DOHH2 (cell line): ENCODE measurements around the gene SNX3.

ENCODE experiments used
- CTCF ChIP-seq: fragments of 200-600 bp; sonication (generic); IDR thresholded peaks from one replicate; pipeline ENCODE4 v1.5.1; 2014; ENCODE audit warnings: antibody characterized with exemption, mild to moderate bottlenecking, low read depth, low read length; ENCODE audit not compliant: poor library complexity, severe bottlenecking
- EZH2phosphoT487 ChIP-seq: fragments of 200-600 bp; sonication (generic); IDR thresholded peaks from 2 replicates; pipeline ENCODE4 v1.6.1; 2017; ENCODE audit warnings: borderline replicate concordance, mild to moderate bottlenecking, antibody characterized with exemption, low read length, moderate library complexity, mixed read lengths

- TF ChIP-seq CTCF = no peak
- no peak for TF ChIP-seq EZH2phosphoT487
Measured at GRCh38 chr6:108165714-108166663, 94.9 kb downstream of the SNX3 start, which contains the start of gene NR2E1.
